IMR-90 (cell line): ENCODE data around the gene OSTC. TPM values are rescaled to one million over a fixed set of nuclear protein-coding genes. Genes with fewer than 3 reads are reported as not detected.

Source experiments
- ATAC-seq: fragments of 200-7000 bp; cut with Tn5 transposase; 2 replicates; pipeline ENCODE4 v1.9.1; 2020; ENCODE audit warnings: low read depth, mild to moderate bottlenecking, moderate library complexity
- BruUV-seq: library from RNA; stranded (reverse); fragments of 400-500 nt; replicated peaks from 2 replicates; lab custom pipeline; 2021; lab: Mats Ljungman, UMichigan
- CTCF ChIA-PET: fragments of 300-600 bp; formaldehyde crosslinking; extraction: SDS; loops from one replicate; lab custom pipeline; 2021; ENCODE audit warnings: antibody characterized with exemption; lab: Yijun Ruan, JAX
- POLR2A ChIA-PET: fragments of 300-600 bp; sonication (Branson Sonifier 250); formaldehyde crosslinking; loops from one replicate; lab custom pipeline; 2022; ENCODE audit warnings: antibody characterized with exemption; ENCODE audit not compliant: unreplicated experiment; lab: Charles Lee
- DNase-seq: peaks from one replicate; pipeline ENCODE4 v3.0.0; 2013
- H2AFZ ChIP-seq: replicated peaks from 2 replicates; pipeline ENCODE3; 2013; ENCODE audit warnings: low read length, mild to moderate bottlenecking; ENCODE audit not compliant: poor library complexity
- H2AK5ac ChIP-seq: 2 replicates; pipeline ENCODE4 v1.6.1; 2013; ENCODE audit warnings: low read depth, low read length, inconsistent platforms
- H2AK9ac ChIP-seq: replicated peaks from 2 replicates; pipeline ENCODE3; 2013; ENCODE audit warnings: mild to moderate bottlenecking, low read depth, low read length, moderate library complexity; ENCODE audit not compliant: poor library complexity
- H2BK120ac ChIP-seq: 2 replicates; pipeline ENCODE4 v1.6.1; 2013; ENCODE audit warnings: low read depth, low read length, inconsistent platforms
- H2BK15ac ChIP-seq: 3 replicates; pipeline ENCODE4 v1.6.1; 2013; ENCODE audit warnings: low read depth, low read length, inconsistent platforms
- H2BK20ac ChIP-seq: 2 replicates; pipeline ENCODE4 v1.6.1; 2013; ENCODE audit warnings: low read depth, mild to moderate bottlenecking, inconsistent platforms, low read length, moderate library complexity
- H2BK5ac ChIP-seq: 2 replicates; pipeline ENCODE4 v1.6.1; 2013; ENCODE audit warnings: mild to moderate bottlenecking, low read depth, low read length, inconsistent platforms; ENCODE audit not compliant: poor library complexity, severe bottlenecking
- H3K14ac ChIP-seq: replicated peaks from 2 replicates; pipeline ENCODE4 v1.6.1; 2013; ENCODE audit warnings: low read depth, low read length, inconsistent platforms
- H3K18ac ChIP-seq: 2 replicates; pipeline ENCODE4 v1.6.1; 2013; ENCODE audit warnings: low read depth, low read length, control low read depth
- H3K23ac ChIP-seq: 2 replicates; pipeline ENCODE4 v1.6.1; 2013; ENCODE audit warnings: low read depth, low read length, inconsistent platforms
- H3K27ac ChIP-seq: 2 replicates; pipeline ENCODE4 v1.5.1; 2013; ENCODE audit warnings: mild to moderate bottlenecking, control low read depth, low read length; ENCODE audit not compliant: insufficient read depth
- H3K27me3 ChIP-seq: 2 replicates; pipeline ENCODE4 v1.6.1; 2013; ENCODE audit warnings: low read length; ENCODE audit not compliant: control insufficient read depth, insufficient read depth
- H3K36me3 ChIP-seq: 2 replicates; pipeline ENCODE4 v1.6.1; 2013; ENCODE audit warnings: low read length, mixed read lengths; ENCODE audit not compliant: control insufficient read depth, insufficient read depth
- H3K4ac ChIP-seq: 2 replicates; pipeline ENCODE4 v1.6.1; 2013; ENCODE audit warnings: low read depth, low read length, inconsistent platforms
- H3K4me1 ChIP-seq: 2 replicates; pipeline ENCODE4 v1.6.1; 2013; ENCODE audit warnings: low read length, mixed read lengths; ENCODE audit not compliant: control insufficient read depth, insufficient read depth
- H3K4me2 ChIP-seq: 2 replicates; pipeline ENCODE4 v1.6.1; 2013; ENCODE audit warnings: low read depth, mild to moderate bottlenecking, control low read depth, low read length, moderate library complexity
- H3K4me3 ChIP-seq: 2 replicates; pipeline ENCODE4 v1.5.1; 2013; ENCODE audit warnings: low read depth, mild to moderate bottlenecking, control low read depth, low read length, moderate library complexity; ENCODE audit not compliant: insufficient read depth
- H3K56ac ChIP-seq: 2 replicates; pipeline ENCODE4 v1.6.1; 2013; ENCODE audit warnings: low read length, inconsistent platforms; ENCODE audit not compliant: insufficient read depth; ENCODE audit errors: extremely low read depth
- H3K79me1 ChIP-seq, 2 experiments: 2 replicates each; pipeline ENCODE4 v1.6.1; 2013; ENCODE audit warnings: low read length in 2 of 2, inconsistent platforms in 1 of 2, low read depth in 1 of 2
- H3K9ac ChIP-seq: 2 replicates; pipeline ENCODE4 v1.6.1; 2013; ENCODE audit warnings: low read depth, low read length, control low read depth
- H3K9me1 ChIP-seq: 2 replicates; pipeline ENCODE4 v1.6.1; 2013; ENCODE audit warnings: low read length, inconsistent platforms; ENCODE audit not compliant: insufficient read depth
- H3K9me3 ChIP-seq: 2 replicates; pipeline ENCODE4 v1.6.1; 2013; ENCODE audit warnings: low read length; ENCODE audit not compliant: control insufficient read depth, insufficient read depth
- H4K20me1 ChIP-seq: 2 replicates; pipeline ENCODE4 v1.6.1; 2013; ENCODE audit warnings: low read length, inconsistent platforms; ENCODE audit not compliant: insufficient read depth
- H4K5ac ChIP-seq: 2 replicates; pipeline ENCODE4 v1.6.1; 2013; ENCODE audit warnings: mild to moderate bottlenecking, low read depth, low read length, control low read depth
- H4K8ac ChIP-seq, 2 experiments: 2 replicates each; pipeline ENCODE4 v1.6.1; 2013; ENCODE audit warnings: low read depth in 2 of 2, low read length in 2 of 2, control low read depth in 1 of 2, inconsistent platforms in 1 of 2
- H4K91ac ChIP-seq: 2 replicates; pipeline ENCODE4 v1.6.1; 2013; ENCODE audit warnings: low read depth, low read length, inconsistent platforms; ENCODE audit not compliant: insufficient read depth
- MAFK ChIP-seq: IDR thresholded peaks from 2 replicates; pipeline ENCODE4 v1.6.1; 2012; ENCODE audit warnings: low read depth, low read length, improper control_type of control experiment
- NFE2L2 ChIP-seq: fragments of 150-350 bp; IDR thresholded peaks from 2 replicates; pipeline ENCODE4 v1.6.1; 2016; ENCODE audit warnings: low read depth, mild to moderate bottlenecking, low read length
- WGBS, 2 experiments: methylation state at CpG; one replicate each; pipeline versions ENCODE4 v1.1.5 to v1.1.7; 2013; ENCODE audit warnings: missing lambda C conversion rate in 2 of 2; ENCODE audit not compliant: insufficient read length in 1 of 2; ENCODE audit errors: extremely low coverage in 2 of 2; 5-methylcytosine and 5-hydroxymethylcytosine counted together
- dilution Hi-C: fragments of 300-500 bp; cut with HindIII; formaldehyde crosslinking; loops from one replicate; pipeline ENCODE4 v1.14.3; 2018; ENCODE audit warnings: low sequenced_read_pairs; ENCODE audit not compliant: unreplicated experiment
- in situ Hi-C: fragments of 300-500 bp; cut with MboI; formaldehyde crosslinking; loops from 3 replicates; pipeline ENCODE4 v1.14.3; 2019; ENCODE audit warnings: low sequenced_read_pairs, inconsistent platforms, mixed read lengths
- intact Hi-C: fragments of 100-400 bp; cut with micrococcal nuclease; formaldehyde crosslinking; loops from 2 replicates; pipeline ENCODE4 v1.10.0; 2022
- polyA plus RNA-seq, 3 experiments: library from polyadenylated mRNA; depleted of rRNA; stranded (reverse); fragments of >200 nt; gene quantifications; 2 replicates each; pipeline ENCODE4 v1.2.3, GENCODE V29; 2012; ENCODE audit warnings: low replicate concordance in 1 of 3
- total RNA-seq: library from RNA; depleted of rRNA; stranded (reverse); fragments of >200 nt; gene quantifications from 2 replicates; pipeline ENCODE4 v1.2.3, GENCODE V29; 2012

The OSTC gene
- total and polyA plus RNA-seq, 2 of the 4 experiments (the other 2 are of a cell fraction) = 173 to 13,576 TPM

GRCh38 chr4:108685036-108685686, 34.8 kb downstream of the OSTC start:
- Histone ChIP-seq H3K4me3 (no peak overlapping the region), H3K9ac (no peak overlapping the region), H2BK20ac (no peak overlapping the region), H2AK9ac (no peak overlapping the region), H2BK15ac (no peak overlapping the region), H3K27ac (no peak overlapping the region), H3K4me2 (no peak overlapping the region), H3K18ac (no peak overlapping the region), H3K56ac (no peak overlapping the region), H3K79me1 (no peaks in the 10 kb centered on the region), H3K27me3 (no peaks in the 10 kb centered on the region), H3K23ac (no peak overlapping the region), H3K36me3 (no peaks in the 10 kb centered on the region), H3K9me3 (no peaks in the 10 kb centered on the region), H4K20me1 (no peaks in the 10 kb centered on the region), H2AK5ac (no peak overlapping the region), H4K91ac (no peak overlapping the region), H2BK5ac (no peak overlapping the region), H2BK120ac (no peak overlapping the region), H3K14ac (no peak overlapping the region), H3K4me1 (no peaks in the 10 kb centered on the region), H4K5ac (no peak overlapping the region), H2AFZ (no peak overlapping the region), H3K4ac (no peak overlapping the region), H3K9me1 (no peaks in the 10 kb centered on the region), H4K8ac (no peak overlapping the region)
- no CpG with 5 or more reads among the region's 4 CpGs for WGBS, 2 experiments
- dilution Hi-C loops = no loop called here
- no TSS peak for BruUV-seq
- CTCF ChIA-PET = interaction anchor here (0.5 kb wide), 1 partner anchor 696 kb away, joined by 4 read pairs; no protein-coding TSS in a partner anchor
- in situ Hi-C loops = loop anchor here (10.0 kb wide), 1 partner anchor 720 kb away; no protein-coding TSS in a partner anchor
- peak; percentile 35; the same call in 1 of the 2 replicates for ATAC-seq
- TF ChIP-seq NFE2L2 (peak; percentile 61), MAFK (no peak)
- POLR2A ChIA-PET = no interaction called here
- intact Hi-C loops = no loop called here
- DNase-seq = no peak
